Naive thymus-derived CD4-positive, alpha-beta T cell (primary cell): ENCODE measurements around the gene RBMS1. TPM values are rescaled to one million over a fixed set of nuclear protein-coding genes. Genes with fewer than 3 reads are reported as not detected.

Experiments used
- ATAC-seq: fragments of 150-1000 bp; cut with Tn5 transposase; 2 replicates; pipeline ENCODE4 v1.10.0; 2021; ENCODE audit warnings: mild to moderate bottlenecking, moderate library complexity
- CTCF ChIA-PET: fragments of 350-600 bp; sonication (Branson Sonifier 250); formaldehyde crosslinking; loops from one replicate; lab custom pipeline; 2021; ENCODE audit warnings: antibody characterized with exemption; lab: Charles Lee
- POLR2A ChIA-PET: fragments of 350-600 bp; sonication (Branson Sonifier 250); formaldehyde crosslinking; loops from one replicate; lab custom pipeline; 2021; ENCODE audit warnings: antibody characterized with exemption, inconsistent platforms; lab: Charles Lee
- DNase-seq, 9 donors: peaks; one replicate each; pipeline versions ENCODE4 v3.0.0 to v3.0.0-alpha.2; 2020 to 2022; ENCODE audit warnings: mixed read lengths in 1 of 9
- H3K27ac ChIP-seq: one replicate; pipeline ENCODE4 v1.7.0; 2013; ENCODE audit warnings: mild to moderate bottlenecking, low read depth, low read length, moderate library complexity
- H3K27me3 ChIP-seq, 2 donors: one replicate each; pipeline ENCODE4 v1.7.0; 2013; ENCODE audit warnings: low read length in 2 of 2, mild to moderate bottlenecking in 2 of 2, moderate library complexity in 2 of 2; ENCODE audit not compliant: control insufficient read depth in 2 of 2, insufficient read depth in 2 of 2
- H3K36me3 ChIP-seq, 3 experiments: 1 replicate in 2 of 3; 2 replicates in 1 of 3; pipeline ENCODE4 v1.7.0; 2013; ENCODE audit warnings: low read length in 3 of 3, mild to moderate bottlenecking in 3 of 3, moderate library complexity in 1 of 3; ENCODE audit not compliant: insufficient read depth in 3 of 3, control insufficient read depth in 2 of 3
- H3K4me1 ChIP-seq, 2 donors: one replicate each; pipeline ENCODE4 v1.7.0; 2013; ENCODE audit warnings: low read length in 2 of 2, mild to moderate bottlenecking in 2 of 2, moderate library complexity in 1 of 2; ENCODE audit not compliant: control insufficient read depth in 2 of 2, insufficient read depth in 2 of 2
- H3K4me3 ChIP-seq: 2 replicates; pipeline ENCODE4 v1.7.0; 2013; ENCODE audit warnings: mild to moderate bottlenecking, low read length
- H3K9me3 ChIP-seq, 3 experiments: 1 replicate in 2 of 3; 2 replicates in 1 of 3; pipeline ENCODE4 v1.7.0; 2013; ENCODE audit warnings: low read length in 3 of 3; ENCODE audit not compliant: control insufficient read depth in 2 of 3
- H3K27ac Mint-ChIP-seq, 9 donors: one replicate each; pipeline ENCODE4 v1.8.0; 2020 to 2022; ENCODE audit warnings: mixed read lengths in 9 of 9, mild to moderate bottlenecking in 8 of 9, moderate library complexity in 5 of 9, inconsistent platforms in 2 of 9
- H3K27me3 Mint-ChIP-seq, 5 donors: one replicate each; pipeline ENCODE4 v1.8.0; 2021 to 2022; ENCODE audit warnings: mixed read lengths in 5 of 5, mild to moderate bottlenecking in 1 of 5
- H3K36me3 Mint-ChIP-seq, 5 donors: one replicate each; pipeline ENCODE4 v1.8.0; 2020 to 2022; ENCODE audit warnings: mixed read lengths in 5 of 5, mild to moderate bottlenecking in 3 of 5, inconsistent platforms in 1 of 5
- H3K4me1 Mint-ChIP-seq, 7 donors: one replicate each; pipeline ENCODE4 v1.8.0; 2020 to 2022; ENCODE audit warnings: mixed read lengths in 7 of 7, mild to moderate bottlenecking in 3 of 7, inconsistent platforms in 1 of 7
- H3K4me3 Mint-ChIP-seq, 10 donors: one replicate each; pipeline ENCODE4 v1.8.0; 2020 to 2022; ENCODE audit warnings: mild to moderate bottlenecking in 10 of 10, mixed read lengths in 10 of 10, moderate library complexity in 6 of 10, inconsistent platforms in 2 of 10
- H3K9me3 Mint-ChIP-seq, 11 donors: one replicate each; pipeline ENCODE4 v1.8.0; 2020 to 2022; ENCODE audit warnings: mixed read lengths in 11 of 11, mild to moderate bottlenecking in 4 of 11, inconsistent platforms in 1 of 11, moderate library complexity in 1 of 11
- intact Hi-C, 2 donors: fragments of 100-400 bp; cut with micrococcal nuclease; formaldehyde crosslinking; loops; one replicate each; pipeline ENCODE4 v1.15.1; 2023
- polyA plus RNA-seq, 2 donors: library from polyadenylated mRNA; unstranded; fragments of 300-500 nt; fragmentation: Illumina TruSeq; gene quantifications; one replicate each; pipeline ENCODE4 v1.2.3, GENCODE V29; 2021
- total RNA-seq, 6 experiments: library from RNA in 5 of 6; stranded (reverse) in 5 of 6; gene quantifications; 1 replicate in 5 of 6; 2 replicates in 1 of 6; pipeline ENCODE4 v1.2.3 and lab custom pipeline; 2021 to 2026

Gene RBMS1
- total and polyA plus RNA-seq, 7 experiments from 2014 or later, result 74.4 to 137 (median 119) TPM

GRCh38 chr2:160471950-160472349, 21.7 kb downstream of the RBMS1 start:
- no peak for ATAC-seq
- ChIA-PET CTCF (no interaction called here), POLR2A (interaction anchor here (1.2 to 1.5 kb wide), 4 partner anchors 10 to 38 kb away, joined by 3 to 5 read pairs (median 4); no protein-coding TSS in a partner anchor)
- Histone ChIP-seq H3K36me3 (no peaks in the 10 kb centered on the region), H3K4me1 (peaks cover 0 to 64% of the 10 kb centered on the region in 2 donors), H3K27me3 (no peaks in the 10 kb centered on the region), H3K4me3 (no peak overlapping the region), H3K27ac (peak overlapping the region; percentile 70), H3K9me3 (no peaks in the 10 kb centered on the region)
- H3K27me3 Mint-ChIP-seq, result no peaks in the 10 kb centered on the region
- peak overlapping the region; percentile 77 to 98 (median 88) for H3K27ac Mint-ChIP-seq
- H3K4me1 Mint-ChIP-seq, result peaks cover 27 to 96% (median 89%) of the 10 kb centered on the region in 7 donors
- peaks cover 0 to 13% (median 6%) of the 10 kb centered on the region in 5 donors for H3K36me3 Mint-ChIP-seq
- peaks cover 0 to 2% (median 0%) of the 10 kb centered on the region in 11 donors for H3K9me3 Mint-ChIP-seq
- DNase-seq, result no peak
- intact Hi-C loops, result loop anchor here (2.0 to 5.0 kb wide), 3 partner anchors 13 to 65 kb away; no protein-coding TSS in a partner anchor
- peak overlapping the region; percentile 6 to 77 (median 56) for H3K4me3 Mint-ChIP-seq

- Mint-ChIP-seq H3K27me3 (no peaks in the 10 kb centered on the region), H3K36me3 (peaks cover 0 to 16% (median 3%) of the 10 kb centered on the region in 5 donors), H3K4me1 (peaks cover 33 to 99% (median 95%) of the 10 kb centered on the region in 7 donors), H3K27ac (peak overlapping the region in 8 of 9 donors; percentile 83 to 95 (median 90)), H3K9me3 (peaks cover 0 to 3% (median 0%) of the 10 kb centered on the region in 11 donors), H3K4me3 (peak overlapping the region in 9 of 10 donors; percentile 21 to 79 (median 69))
- intact Hi-C loops, result loop anchor here (2.0 to 5.0 kb wide), 2 partner anchors 13 to 62 kb away; no protein-coding TSS in a partner anchor
- Histone ChIP-seq H3K9me3 (no peaks in the 10 kb centered on the region), H3K27me3 (no peaks in the 10 kb centered on the region), H3K36me3 (no peaks in the 10 kb centered on the region), H3K4me3 (no peak overlapping the region), H3K27ac (peak overlapping the region; percentile 25), H3K4me1 (peaks cover 0 to 71% of the 10 kb centered on the region in 2 donors)
- DNase-seq (no peak), ATAC-seq (no peak)
- ChIA-PET CTCF (interaction anchor here (0.6 kb wide), 1 partner anchor 15 kb away, joined by 3 read pairs; no protein-coding TSS in a partner anchor), POLR2A (interaction anchor here (0.6 to 3.2 kb wide), 3 partner anchors 9 to 1619 kb away, joined by 4 to 20 read pairs (median 4); no protein-coding TSS in a partner anchor)
Measured at GRCh38 chr2:160469621-160470204, 23.9 kb downstream of the RBMS1 start.

- H3K4me1 ChIP-seq, result peaks cover 0 to 69% of the 10 kb centered on the region in 2 donors
- H3K4me3 Mint-ChIP-seq, result peak overlapping the region in 9 of 10 donors; percentile 21 to 79 (median 69)
- ATAC-seq, result no peak
- intact Hi-C loops, result loop anchor here in 1 of 2 donors (2.0 kb wide), 1 partner anchor 14 kb away; no protein-coding TSS in a partner anchor
- DNase-seq, result no peak
- H3K4me3 ChIP-seq, result no peak overlapping the region
- H3K27ac ChIP-seq, result peak overlapping the region; percentile 46
- H3K27me3 ChIP-seq, result no peaks in the 10 kb centered on the region
- ChIA-PET POLR2A (interaction anchor here (3.2 kb wide), 1 partner anchor 10 kb away, joined by 20 read pairs; no protein-coding TSS in a partner anchor), CTCF (interaction anchor here (0.6 kb wide), 1 partner anchor 14 kb away, joined by 3 read pairs; no protein-coding TSS in a partner anchor)
- no peaks in the 10 kb centered on the region for H3K27me3 Mint-ChIP-seq
- H3K36me3 ChIP-seq, result no peaks in the 10 kb centered on the region
- peak overlapping the region in 8 of 9 donors; percentile 83 to 95 (median 90) for H3K27ac Mint-ChIP-seq
- H3K9me3 ChIP-seq, result no peaks in the 10 kb centered on the region
- H3K36me3 Mint-ChIP-seq, result peaks cover 0 to 16% (median 3%) of the 10 kb centered on the region in 5 donors
- H3K4me1 Mint-ChIP-seq, result peaks cover 35 to 99% (median 95%) of the 10 kb centered on the region in 7 donors
- H3K9me3 Mint-ChIP-seq, result peaks cover 0 to 3% (median 0%) of the 10 kb centered on the region in 11 donors
Measured at GRCh38 chr2:160469164-160469563, 24.4 kb downstream of the RBMS1 start.

GRCh38 chr2:160467086-160467485, 26.5 kb downstream of the RBMS1 start:
- Histone ChIP-seq H3K4me3 (no peak overlapping the region), H3K9me3 (no peaks in the 10 kb centered on the region), H3K36me3 (no peaks in the 10 kb centered on the region), H3K4me1 (peaks cover 0 to 53% of the 10 kb centered on the region in 2 donors), H3K27ac (no peak overlapping the region), H3K27me3 (no peaks in the 10 kb centered on the region)
- intact Hi-C loops, result no loop called here
- ChIA-PET POLR2A (interaction anchor here (3.2 kb wide), 1 partner anchor 12 kb away, joined by 20 read pairs; no protein-coding TSS in a partner anchor), CTCF (interaction anchor here (0.6 to 1.1 kb wide), 3 partner anchors 33 to 114 kb away, joined by 3 to 4 read pairs (median 3); no protein-coding TSS in a partner anchor)
- Mint-ChIP-seq H3K9me3 (peaks cover 0 to 3% (median 0%) of the 10 kb centered on the region in 11 donors), H3K36me3 (peaks cover 0 to 24% (median 4%) of the 10 kb centered on the region in 5 donors), H3K4me1 (peaks cover 38 to 99% (median 94%) of the 10 kb centered on the region in 7 donors), H3K27ac (peak overlapping the region in 8 of 9 donors; percentile 18 to 95 (median 66)), H3K4me3 (peak overlapping the region in 8 of 10 donors; percentile 33 to 77 (median 60)), H3K27me3 (no peaks in the 10 kb centered on the region)
- no peak for ATAC-seq
- no peak for DNase-seq

- intact Hi-C loops, result loop anchor here in 1 of 2 donors (1.0 kb wide), 1 partner anchor 8 kb away; no protein-coding TSS in a partner anchor
- Mint-ChIP-seq H3K9me3 (peaks cover 0 to 3% (median 0%) of the 10 kb centered on the region in 11 donors), H3K27me3 (no peaks in the 10 kb centered on the region), H3K4me1 (peaks cover 44 to 99% (median 94%) of the 10 kb centered on the region in 7 donors), H3K36me3 (peaks cover 0 to 23% (median 14%) of the 10 kb centered on the region in 5 donors), H3K4me3 (peak overlapping the region in 9 of 10 donors; percentile 1 to 79 (median 59)), H3K27ac (peak overlapping the region; percentile 24 to 95 (median 72))
- CTCF ChIA-PET, result no interaction called here
- Histone ChIP-seq H3K36me3 (no peaks in the 10 kb centered on the region), H3K9me3 (no peaks in the 10 kb centered on the region), H3K4me1 (peaks cover 0 to 41% of the 10 kb centered on the region in 2 donors), H3K27ac (no peak overlapping the region), H3K4me3 (no peak overlapping the region), H3K27me3 (no peaks in the 10 kb centered on the region)
- POLR2A ChIA-PET, result interaction anchor here (1.1 kb wide), 1 partner anchor 12 kb away, joined by 3 read pairs; no protein-coding TSS in a partner anchor
- ATAC-seq (peak; percentile 60), DNase-seq (peak in 1 of 9 donors; percentile 29)
Measured at GRCh38 chr2:160465406-160465805, 28.2 kb downstream of the RBMS1 start.

GRCh38 chr2:160465002-160465401, 28.6 kb downstream of the RBMS1 start:
- H3K9me3 Mint-ChIP-seq, result peaks cover 0 to 3% (median 0%) of the 10 kb centered on the region in 11 donors
- peaks cover 0 to 23% (median 14%) of the 10 kb centered on the region in 5 donors for H3K36me3 Mint-ChIP-seq
- Histone ChIP-seq H3K4me3 (no peak overlapping the region), H3K27me3 (no peaks in the 10 kb centered on the region), H3K9me3 (no peaks in the 10 kb centered on the region), H3K27ac (no peak overlapping the region), H3K36me3 (no peaks in the 10 kb centered on the region), H3K4me1 (peaks cover 0 to 42% of the 10 kb centered on the region in 2 donors)
- CTCF ChIA-PET, result no interaction called here
- peak; percentile 37 for ATAC-seq
- peaks cover 43 to 100% (median 95%) of the 10 kb centered on the region in 7 donors for H3K4me1 Mint-ChIP-seq
- H3K27me3 Mint-ChIP-seq, result no peaks in the 10 kb centered on the region
- no peak for DNase-seq
- peak overlapping the region in 7 of 9 donors; percentile 34 to 95 (median 83) for H3K27ac Mint-ChIP-seq
- peak overlapping the region in 8 of 10 donors; percentile 10 to 79 (median 60) for H3K4me3 Mint-ChIP-seq
- intact Hi-C loops, result loop anchor here in 1 of 2 donors (1.0 kb wide), 1 partner anchor 8 kb away; no protein-coding TSS in a partner anchor
- POLR2A ChIA-PET, result no interaction called here
